Esophagus muscularis mucosa (tissue), 3 donors: Measurements from ENCODE around the gene MT1G.

Source experiments
- POLR2A ChIP-seq: fragments of 450-650 bp; IDR thresholded peaks from one replicate; pipeline ENCODE4 v1.6.1; 2017; ENCODE audit warnings: antibody characterized with exemption, moderate library complexity, mild to moderate bottlenecking, low read depth
- TF ChIP-seq, protein P1 (sequence below), 3 experiments: fragments of 200-600 bp in 2 of 3; fragments of 450-650 bp in 1 of 3; sonication (generic) in 2 of 3; IDR thresholded peaks; one replicate each; pipeline ENCODE4 v1.5.1; 2017 to 2019; ENCODE audit warnings: antibody characterized with exemption in 3 of 3, mild to moderate bottlenecking in 2 of 3, moderate library complexity in 1 of 3

DNA sequence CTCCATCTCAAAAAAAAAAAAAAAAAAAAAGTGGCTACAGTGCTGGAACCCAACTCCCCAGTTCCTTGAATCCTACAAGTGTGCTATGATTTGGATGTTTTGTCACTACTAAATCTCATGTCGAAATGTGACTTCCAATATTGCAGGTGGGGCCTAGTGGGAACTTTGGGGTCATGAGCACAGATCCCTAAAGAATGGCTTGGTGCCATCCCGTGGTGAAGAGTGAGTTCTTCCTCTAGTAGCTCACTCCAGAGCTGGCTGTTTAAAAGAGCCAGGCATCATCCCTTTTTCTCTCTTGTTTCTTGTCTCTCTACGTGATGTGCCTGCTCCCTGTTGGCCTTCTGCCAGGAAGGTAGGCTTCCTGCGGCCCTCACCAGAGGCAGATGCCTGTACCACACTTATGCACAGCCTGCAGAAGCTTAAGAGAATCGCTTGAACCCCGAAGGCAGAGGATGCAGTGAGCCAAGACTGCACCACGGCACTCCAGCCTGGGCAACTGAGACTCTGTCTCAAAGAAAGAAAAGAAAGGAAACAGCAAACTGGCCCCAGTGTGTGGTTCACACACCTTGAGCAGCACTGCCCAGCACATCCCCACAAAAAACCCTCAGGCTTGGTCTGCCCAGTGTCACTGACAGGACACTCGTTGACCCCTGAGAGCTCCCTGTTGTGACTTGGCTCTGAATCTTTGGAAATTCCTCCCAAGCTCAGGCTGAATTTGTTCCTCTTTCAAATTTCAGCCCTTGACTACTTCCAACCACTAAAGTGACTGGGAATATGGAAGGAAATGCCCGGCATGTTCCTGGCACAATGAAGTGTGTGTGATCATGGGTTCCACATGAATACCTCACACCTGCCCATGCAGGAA, 39.1 kb downstream of the MT1G start:
- no peak for TF ChIP-seq POLR2A
- TF ChIP-seq, protein P1, sequence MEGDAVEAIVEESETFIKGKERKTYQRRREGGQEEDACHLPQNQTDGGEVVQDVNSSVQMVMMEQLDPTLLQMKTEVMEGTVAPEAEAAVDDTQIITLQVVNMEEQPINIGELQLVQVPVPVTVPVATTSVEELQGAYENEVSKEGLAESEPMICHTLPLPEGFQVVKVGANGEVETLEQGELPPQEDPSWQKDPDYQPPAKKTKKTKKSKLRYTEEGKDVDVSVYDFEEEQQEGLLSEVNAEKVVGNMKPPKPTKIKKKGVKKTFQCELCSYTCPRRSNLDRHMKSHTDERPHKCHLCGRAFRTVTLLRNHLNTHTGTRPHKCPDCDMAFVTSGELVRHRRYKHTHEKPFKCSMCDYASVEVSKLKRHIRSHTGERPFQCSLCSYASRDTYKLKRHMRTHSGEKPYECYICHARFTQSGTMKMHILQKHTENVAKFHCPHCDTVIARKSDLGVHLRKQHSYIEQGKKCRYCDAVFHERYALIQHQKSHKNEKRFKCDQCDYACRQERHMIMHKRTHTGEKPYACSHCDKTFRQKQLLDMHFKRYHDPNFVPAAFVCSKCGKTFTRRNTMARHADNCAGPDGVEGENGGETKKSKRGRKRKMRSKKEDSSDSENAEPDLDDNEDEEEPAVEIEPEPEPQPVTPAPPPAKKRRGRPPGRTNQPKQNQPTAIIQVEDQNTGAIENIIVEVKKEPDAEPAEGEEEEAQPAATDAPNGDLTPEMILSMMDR (IDR thresholded peaks at IDR 0.05), result no peak
